Measurements from ENCODE around the gene DDOST.

DNA sequence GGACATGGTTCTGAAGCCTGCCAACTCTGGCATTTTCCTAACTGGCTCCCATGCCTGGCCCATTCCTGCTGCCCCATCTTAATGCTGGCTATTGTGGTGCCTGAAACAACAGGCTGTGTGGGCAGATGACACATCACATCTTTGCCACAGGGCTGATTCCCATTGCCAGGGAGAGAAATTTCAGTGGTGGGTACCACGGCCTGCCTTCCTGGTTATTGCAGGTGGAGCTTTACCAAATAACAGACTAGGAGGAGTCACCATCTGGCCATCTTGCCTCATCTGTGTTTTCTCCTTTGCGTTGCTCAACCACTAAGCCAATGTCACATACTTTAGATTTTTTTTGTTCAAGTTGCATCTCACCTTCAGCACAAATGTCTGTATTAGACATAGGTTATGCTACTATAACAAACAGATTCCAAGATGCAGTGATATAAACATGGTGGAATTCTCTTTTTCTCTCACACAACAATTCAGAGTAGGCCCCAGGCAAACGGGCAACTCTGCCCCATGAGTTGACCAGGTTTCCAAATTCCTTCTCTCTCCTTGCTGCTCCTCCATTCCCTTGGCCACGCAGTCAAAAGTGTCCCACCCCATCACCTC is 58.2 kb downstream of the DDOST start:
- TF ChIP-seq EGR1 (IDR thresholded peaks at IDR 0.05) (no peak), RAD21 (IDR thresholded peaks at IDR 0.05; ENCODE audit: low read depth) (no peak), EP300 (IDR thresholded peaks at IDR 0.05; ENCODE audit: borderline replicate concordance) (no peak), YY1 (IDR thresholded peaks at IDR 0.05; ENCODE audit: low read depth) (no peak), TAF1 (IDR thresholded peaks at IDR 0.05; ENCODE audit: low read depth) (no peak), CEBPB (IDR thresholded peaks at IDR 0.05) (no peak), CREB1 (IDR thresholded peaks at IDR 0.05; ENCODE audit: low read depth) (no peak), FOXM1 (IDR thresholded peaks at IDR 0.05; ENCODE audit: borderline replicate concordance, low read depth) (no peak), TEAD4 (IDR thresholded peaks at IDR 0.05) (no peak), NFIC (IDR thresholded peaks at IDR 0.05) (no peak)
- TF ChIP-seq, protein P1, sequence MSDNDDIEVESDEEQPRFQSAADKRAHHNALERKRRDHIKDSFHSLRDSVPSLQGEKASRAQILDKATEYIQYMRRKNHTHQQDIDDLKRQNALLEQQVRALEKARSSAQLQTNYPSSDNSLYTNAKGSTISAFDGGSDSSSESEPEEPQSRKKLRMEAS (IDR thresholded peaks at IDR 0.05) = no peak
- TF ChIP-seq, protein P2, sequence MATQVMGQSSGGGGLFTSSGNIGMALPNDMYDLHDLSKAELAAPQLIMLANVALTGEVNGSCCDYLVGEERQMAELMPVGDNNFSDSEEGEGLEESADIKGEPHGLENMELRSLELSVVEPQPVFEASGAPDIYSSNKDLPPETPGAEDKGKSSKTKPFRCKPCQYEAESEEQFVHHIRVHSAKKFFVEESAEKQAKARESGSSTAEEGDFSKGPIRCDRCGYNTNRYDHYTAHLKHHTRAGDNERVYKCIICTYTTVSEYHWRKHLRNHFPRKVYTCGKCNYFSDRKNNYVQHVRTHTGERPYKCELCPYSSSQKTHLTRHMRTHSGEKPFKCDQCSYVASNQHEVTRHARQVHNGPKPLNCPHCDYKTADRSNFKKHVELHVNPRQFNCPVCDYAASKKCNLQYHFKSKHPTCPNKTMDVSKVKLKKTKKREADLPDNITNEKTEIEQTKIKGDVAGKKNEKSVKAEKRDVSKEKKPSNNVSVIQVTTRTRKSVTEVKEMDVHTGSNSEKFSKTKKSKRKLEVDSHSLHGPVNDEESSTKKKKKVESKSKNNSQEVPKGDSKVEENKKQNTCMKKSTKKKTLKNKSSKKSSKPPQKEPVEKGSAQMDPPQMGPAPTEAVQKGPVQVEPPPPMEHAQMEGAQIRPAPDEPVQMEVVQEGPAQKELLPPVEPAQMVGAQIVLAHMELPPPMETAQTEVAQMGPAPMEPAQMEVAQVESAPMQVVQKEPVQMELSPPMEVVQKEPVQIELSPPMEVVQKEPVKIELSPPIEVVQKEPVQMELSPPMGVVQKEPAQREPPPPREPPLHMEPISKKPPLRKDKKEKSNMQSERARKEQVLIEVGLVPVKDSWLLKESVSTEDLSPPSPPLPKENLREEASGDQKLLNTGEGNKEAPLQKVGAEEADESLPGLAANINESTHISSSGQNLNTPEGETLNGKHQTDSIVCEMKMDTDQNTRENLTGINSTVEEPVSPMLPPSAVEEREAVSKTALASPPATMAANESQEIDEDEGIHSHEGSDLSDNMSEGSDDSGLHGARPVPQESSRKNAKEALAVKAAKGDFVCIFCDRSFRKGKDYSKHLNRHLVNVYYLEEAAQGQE (IDR thresholded peaks at IDR 0.05; ENCODE audit: low read depth) = no peak

Data from Ishikawa (cell line).